Adrenal gland (tissue), 12 donors: ENCODE results near the gene ANKRD53. TPM values are rescaled to one million over a fixed set of nuclear protein-coding genes. Genes with fewer than 3 reads are reported as not detected.
A peak's percentile ranks its signal among the peaks of the same experiment; 100 is the strongest.
"Not testable (repeated sequence)": the region's sequence is repeated elsewhere in the genome, so short reads cannot be mapped to it uniquely, and the experiment has no call there.

Source experiments
- DNase-seq, 7 donors: peaks; one replicate each; pipeline ENCODE4 v3.0.0-alpha.2; 2019 to 2020
- H3K27ac ChIP-seq, 5 donors: fragments of 200-600 bp; sonication (generic) in 4 of 5; 1 replicate in 3 of 5; 2 replicates in 2 of 5; pipeline versions ENCODE4 v1.5.1 to v1.8.0; 2016 to 2020; ENCODE audit warnings: mild to moderate bottlenecking in 1 of 5
- H3K27me3 ChIP-seq: fragments of 200-600 bp; 2 replicates; pipeline ENCODE4 v1.8.0; 2021
- H3K36me3 ChIP-seq, 2 donors: fragments of 200-600 bp; replicated peaks in 1 of 2; 1 replicate in 1 of 2; 2 replicates in 1 of 2; pipeline versions ENCODE4 v1.5.1 to v1.8.0; 2018 to 2022
- H3K4me1 ChIP-seq, 2 donors: fragments of 200-600 bp; replicated peaks in 1 of 2; 1 replicate in 1 of 2; 2 replicates in 1 of 2; pipeline versions ENCODE4 v1.5.1 to v1.8.0; 2018 to 2021
- H3K4me3 ChIP-seq, 4 donors: fragments of 200-600 bp; sonication (generic) in 3 of 4; one replicate each; pipeline ENCODE4 v1.5.1; 2016 to 2018
- H3K9me3 ChIP-seq, 3 donors: fragments of 200-600 bp; sonication (generic) in 1 of 3; replicated peaks in 1 of 3; 1 replicate in 2 of 3; 2 replicates in 1 of 3; pipeline versions ENCODE4 v1.5.1 to v1.8.0; 2016 to 2021
- POLR2A ChIP-seq, 2 donors: fragments of 450-650 bp; IDR thresholded peaks; one replicate each; pipeline ENCODE4 v1.6.1; 2017; ENCODE audit warnings: antibody characterized with exemption in 2 of 2, mild to moderate bottlenecking in 2 of 2, moderate library complexity in 1 of 2
- WGBS, 4 donors: extraction: QIAGEN DNeasy Blood & Tissue Kit in 2 of 4; methylation state at CpG; one replicate each; pipeline versions ENCODE4 v1.1.5 to v1.1.7; 2013 to 2017; 5-methylcytosine and 5-hydroxymethylcytosine counted together
- intact Hi-C, 2 donors: fragments of 100-400 bp; cut with DNase I; formaldehyde crosslinking; loops; one replicate each; pipeline versions ENCODE4 v1.14.1 to v1.15.0; 2022 to 2023
- polyA plus RNA-seq, 3 donors: library from polyadenylated mRNA; stranded (reverse); fragments of 200-250 nt in 2 of 3; fragments of 350-450 nt in 1 of 3; fragmentation: Illumina TruSeq in 1 of 3; extraction: RNeasy Lipid Tissue Mini Kit (QIAGEN cat#74804) in 1 of 3; gene quantifications; one replicate each; pipeline ENCODE4 v1.2.3, GENCODE V29; 2013 to 2014
- total RNA-seq, 9 donors: library from RNA; depleted of rRNA in 4 of 9; stranded (reverse); fragments of >200 nt in 4 of 9; fragments of 120-200 nt in 1 of 9; fragmentation: NEBNext Ultra II Directional in 1 of 9; extraction: Animal tissue kit (Norgen Biotek cat#: 25700) in 1 of 9; gene quantifications; one replicate each; pipeline versions ENCODE4 v1.1.0 to v1.2.4, GENCODE V29; 2013 to 2023
- TF ChIP-seq, protein P1 (sequence below), 6 experiments: fragments of 450-650 bp in 4 of 6; fragments of 200-600 bp in 2 of 6; sonication (generic) in 1 of 6; IDR thresholded peaks; 1 replicate in 5 of 6; 2 replicates in 1 of 6; pipeline versions ENCODE4 v1.5.1 to v1.8.0; 2016 to 2021; ENCODE audit warnings: antibody characterized with exemption in 6 of 6, mild to moderate bottlenecking in 2 of 6, moderate library complexity in 1 of 6
- donor health status: healthy with polysubstance abuse.
- donor health status: Bipolar disorder and iron deficiency.
- donor health status: DM: yes; HTN: yes; CAD: no.
- donor health status: DM: no; HTN: no; CAD: no.
- donor health status: DM: no; HTN: no; CAD: no.
- donor health status: DM: yes; HTN: yes; CAD: no.

ANKRD53 gene
- total and polyA plus RNA-seq, 12 donors: 0.61 to 5.1 (median 2.1) TPM; not detected in 1

DNA sequence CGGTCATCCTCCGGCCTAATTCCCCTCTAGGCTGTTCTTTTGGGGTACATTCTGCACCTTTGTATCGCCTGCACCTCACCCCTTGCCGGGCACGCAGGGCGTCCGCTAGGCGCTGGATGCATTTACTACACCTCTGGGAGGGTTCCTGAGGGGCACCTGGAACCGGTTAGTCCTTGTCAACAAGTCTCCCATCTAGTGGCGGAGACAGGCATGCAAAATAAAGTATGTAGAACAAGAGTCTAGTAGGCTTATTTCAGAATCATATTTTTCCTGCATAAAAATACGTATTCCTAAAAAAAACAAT lies 16.9 kb downstream of the ANKRD53 start:
- Histone ChIP-seq H3K36me3 (peaks cover 0 to 15% of the 10 kb centered on the region in 2 donors), H3K4me1 (peaks cover 8 to 13% of the 10 kb centered on the region in 2 donors), H3K4me3 (peak overlapping the region in 2 of 4 donors; percentile 61 to 89), H3K9me3 (no peaks in the 10 kb centered on the region), H3K27me3 (no peaks in the 10 kb centered on the region), H3K27ac (peak overlapping the region in 1 of 5 donors; percentile 67)
- peak in 3 of 7 donors; percentile 26 to 54 (median 40) for DNase-seq
- WGBS, 4 donors: 1 to 2% (median 1%) methylated on average over 6 to 11 of the region's 11 CpGs
- no peak for TF ChIP-seq POLR2A (IDR thresholded peaks at IDR 0.05)
- TF ChIP-seq, protein P1, sequence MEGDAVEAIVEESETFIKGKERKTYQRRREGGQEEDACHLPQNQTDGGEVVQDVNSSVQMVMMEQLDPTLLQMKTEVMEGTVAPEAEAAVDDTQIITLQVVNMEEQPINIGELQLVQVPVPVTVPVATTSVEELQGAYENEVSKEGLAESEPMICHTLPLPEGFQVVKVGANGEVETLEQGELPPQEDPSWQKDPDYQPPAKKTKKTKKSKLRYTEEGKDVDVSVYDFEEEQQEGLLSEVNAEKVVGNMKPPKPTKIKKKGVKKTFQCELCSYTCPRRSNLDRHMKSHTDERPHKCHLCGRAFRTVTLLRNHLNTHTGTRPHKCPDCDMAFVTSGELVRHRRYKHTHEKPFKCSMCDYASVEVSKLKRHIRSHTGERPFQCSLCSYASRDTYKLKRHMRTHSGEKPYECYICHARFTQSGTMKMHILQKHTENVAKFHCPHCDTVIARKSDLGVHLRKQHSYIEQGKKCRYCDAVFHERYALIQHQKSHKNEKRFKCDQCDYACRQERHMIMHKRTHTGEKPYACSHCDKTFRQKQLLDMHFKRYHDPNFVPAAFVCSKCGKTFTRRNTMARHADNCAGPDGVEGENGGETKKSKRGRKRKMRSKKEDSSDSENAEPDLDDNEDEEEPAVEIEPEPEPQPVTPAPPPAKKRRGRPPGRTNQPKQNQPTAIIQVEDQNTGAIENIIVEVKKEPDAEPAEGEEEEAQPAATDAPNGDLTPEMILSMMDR (IDR thresholded peaks at IDR 0.05): peak in 4 of 6 experiments; percentile 10 to 20 (median 16)
- intact Hi-C loops: no loop called here

DNA sequence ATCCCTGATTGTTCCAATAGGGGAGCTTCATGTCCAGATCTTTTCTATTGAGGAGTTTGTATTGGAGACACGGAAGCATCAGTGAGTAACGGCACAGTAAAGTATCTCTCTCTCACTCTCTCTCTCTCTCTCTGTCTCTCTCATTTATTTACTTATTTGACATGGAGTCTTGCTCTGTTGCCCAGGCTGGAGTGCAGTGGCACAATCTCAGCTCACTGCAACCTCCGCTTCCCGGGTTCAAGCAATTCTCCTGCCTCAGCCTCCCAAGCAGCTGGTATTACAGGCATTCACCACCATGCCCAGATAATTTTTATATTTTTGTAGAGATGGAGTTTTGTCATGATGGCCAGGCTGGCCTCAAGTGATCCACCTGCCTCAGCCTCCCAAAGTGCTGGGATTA lies 20.5 kb downstream of the ANKRD53 start:
- not testable (repeated sequence) for H3K27me3 ChIP-seq

DNA sequence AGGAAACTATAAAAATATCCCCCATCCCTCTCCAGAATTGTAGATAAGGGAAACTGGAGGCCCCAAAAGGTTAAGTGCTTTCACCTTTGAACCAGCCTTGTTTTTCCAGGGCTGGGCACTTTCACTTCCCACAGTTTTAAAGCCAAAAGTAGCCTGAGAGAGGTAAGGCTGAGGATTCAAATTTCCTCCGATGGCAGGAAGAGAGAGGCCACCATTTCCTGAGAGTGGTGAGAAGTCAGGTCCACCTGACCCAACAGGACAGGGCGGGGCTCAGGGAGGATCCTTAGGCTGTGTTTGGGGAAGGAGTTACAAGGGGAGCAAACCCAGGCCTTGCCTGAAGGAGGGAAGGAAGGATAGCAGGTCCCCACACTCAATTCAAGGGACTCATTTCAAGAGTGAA lies 20.9 kb downstream of the ANKRD53 start:
- Histone ChIP-seq H3K27me3 (no peaks in the 10 kb centered on the region), H3K4me3 (no peak overlapping the region), H3K36me3 (no peaks in the 10 kb centered on the region), H3K27ac (no peak overlapping the region), H3K4me1 (no peaks in the 10 kb centered on the region), H3K9me3 (no peaks in the 10 kb centered on the region)
- 31 to 54% (median 52%) methylated on average over 2 of the region's 2 CpGs for WGBS, 4 donors
- peak in 1 of 7 donors; percentile 33 for DNase-seq
- no peak for TF ChIP-seq POLR2A (IDR thresholded peaks at IDR 0.05)
- intact Hi-C loops: no loop called here

More for the DNA sequence above, 20.5 kb downstream of the ANKRD53 start:
- H3K4me3 ChIP-seq, DNase-seq, H3K9me3 ChIP-seq, H3K36me3 ChIP-seq, H3K4me1 ChIP-seq, H3K27ac ChIP-seq, intact Hi-C loops: not testable (repeated sequence)
- 72 to 93% (median 84%) methylated on average over 4 of the region's 4 CpGs for WGBS, 4 donors

DNA sequence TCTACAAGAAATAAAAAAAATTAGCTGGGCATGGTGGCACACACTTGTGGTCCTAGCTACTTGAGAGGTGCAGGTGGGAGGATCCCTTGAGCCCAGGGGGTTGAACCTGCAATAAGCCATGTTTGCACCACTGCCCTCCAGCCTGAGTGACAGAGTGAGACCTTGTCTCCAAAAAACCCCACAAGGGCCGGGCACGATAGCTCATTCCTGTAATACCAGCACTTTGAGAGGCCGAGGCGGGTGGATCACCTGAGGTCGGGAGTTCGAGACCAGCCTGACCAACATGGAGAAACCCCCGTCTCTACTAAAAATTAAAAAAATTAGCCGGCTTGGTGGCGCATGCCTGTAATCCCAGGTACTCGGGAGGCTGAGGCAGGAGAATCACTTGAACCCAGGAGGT lies 21.5 kb downstream of the ANKRD53 start:
- H3K27ac ChIP-seq, H3K4me3 ChIP-seq, H3K4me1 ChIP-seq, H3K27me3 ChIP-seq, intact Hi-C loops, H3K36me3 ChIP-seq, H3K9me3 ChIP-seq, DNase-seq: not testable (repeated sequence)
- WGBS, 4 donors: 82 to 90% (median 87%) methylated on average over 10 of the region's 10 CpGs

DNA sequence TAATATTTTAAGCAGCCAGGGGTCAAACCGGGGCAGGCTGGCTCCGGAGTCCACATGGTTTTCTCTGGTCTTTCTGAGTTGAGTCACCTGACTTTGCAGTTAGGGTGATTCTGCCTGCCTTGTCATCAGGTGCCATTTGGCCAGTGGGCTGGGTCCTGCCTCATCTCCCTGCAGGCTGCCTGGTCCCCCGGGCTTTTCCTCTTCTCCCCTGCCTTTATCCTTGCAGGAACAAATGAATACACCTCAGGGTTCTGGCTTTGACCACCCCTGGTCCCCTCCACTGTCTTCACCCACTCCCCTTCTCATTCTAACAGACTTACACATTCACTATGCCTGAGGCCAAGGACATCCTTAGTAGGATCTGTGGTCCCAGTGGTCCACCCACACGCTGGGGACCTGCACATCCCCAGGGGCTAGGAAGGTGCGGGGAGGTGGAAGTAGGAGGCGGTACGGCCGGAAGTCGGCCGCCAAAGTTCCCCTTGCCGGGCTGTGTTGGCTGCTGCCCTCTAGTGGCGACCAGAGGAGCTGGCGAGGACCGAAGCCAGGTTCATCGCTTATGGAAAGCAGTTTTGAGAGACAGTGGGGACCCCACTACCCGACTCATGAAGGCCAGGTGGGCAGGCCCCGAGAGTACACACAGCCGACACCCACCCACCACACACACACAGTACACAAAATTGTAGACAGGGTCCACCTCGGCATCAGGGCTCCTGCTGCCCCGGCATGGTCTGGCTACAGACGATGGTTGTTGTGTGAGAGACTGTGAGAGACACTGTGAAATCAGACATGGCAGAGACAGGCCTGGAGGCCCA lies 22.6 kb downstream of the ANKRD53 start:
- TF ChIP-seq POLR2A (IDR thresholded peaks at IDR 0.05): no peak
- TF ChIP-seq, protein P1 (IDR thresholded peaks at IDR 0.05): peak; percentile 75 to 92 (median 80)
- Histone ChIP-seq H3K36me3 (no peaks in the 10 kb centered on the region), H3K9me3 (no peaks in the 10 kb centered on the region), H3K27ac (no peak overlapping the region), H3K27me3 (no peaks in the 10 kb centered on the region), H3K4me3 (peak overlapping the region in 1 of 4 donors; percentile 37), H3K4me1 (no peaks in the 10 kb centered on the region)
- DNase-seq: peak; percentile 63 to 84 (median 72)
- WGBS, 4 donors: 21 to 56% (median 30%) methylated on average over 7 to 21 of the region's 21 CpGs
- intact Hi-C loops: no loop called here

DNA sequence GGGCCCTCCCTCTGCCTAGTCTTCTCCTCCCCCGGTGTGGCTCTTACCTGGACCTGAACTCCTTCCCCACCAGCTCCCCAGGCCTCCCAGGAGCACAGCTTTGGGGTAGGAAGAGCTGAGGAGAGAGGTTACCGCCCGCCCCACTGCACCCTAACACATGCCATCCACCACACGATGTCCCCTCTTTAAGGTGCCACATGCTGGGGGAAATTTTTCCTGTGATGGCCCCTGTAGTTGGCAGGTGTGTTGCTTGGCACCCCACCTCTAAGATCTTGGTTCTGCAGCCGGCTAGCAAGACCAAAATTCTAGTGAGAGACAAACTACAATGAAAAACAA lies 23.1 kb downstream of the ANKRD53 start:
- Histone ChIP-seq H3K27me3 (no peaks in the 10 kb centered on the region), H3K4me3 (no peak overlapping the region), H3K9me3 (no peaks in the 10 kb centered on the region), H3K36me3 (no peaks in the 10 kb centered on the region), H3K4me1 (no peaks in the 10 kb centered on the region), H3K27ac (no peak overlapping the region)
- no peak for DNase-seq
- WGBS, 4 donors: 58 to 79% (median 62%) methylated on average over 5 of the region's 5 CpGs
- TF ChIP-seq, protein P1 (IDR thresholded peaks at IDR 0.05): no peak
- intact Hi-C loops: no loop called here
